ENCODE data around the gene SNX17.

The SNX17 gene, protein sequence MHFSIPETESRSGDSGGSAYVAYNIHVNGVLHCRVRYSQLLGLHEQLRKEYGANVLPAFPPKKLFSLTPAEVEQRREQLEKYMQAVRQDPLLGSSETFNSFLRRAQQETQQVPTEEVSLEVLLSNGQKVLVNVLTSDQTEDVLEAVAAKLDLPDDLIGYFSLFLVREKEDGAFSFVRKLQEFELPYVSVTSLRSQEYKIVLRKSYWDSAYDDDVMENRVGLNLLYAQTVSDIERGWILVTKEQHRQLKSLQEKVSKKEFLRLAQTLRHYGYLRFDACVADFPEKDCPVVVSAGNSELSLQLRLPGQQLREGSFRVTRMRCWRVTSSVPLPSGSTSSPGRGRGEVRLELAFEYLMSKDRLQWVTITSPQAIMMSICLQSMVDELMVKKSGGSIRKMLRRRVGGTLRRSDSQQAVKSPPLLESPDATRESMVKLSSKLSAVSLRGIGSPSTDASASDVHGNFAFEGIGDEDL

DNA sequence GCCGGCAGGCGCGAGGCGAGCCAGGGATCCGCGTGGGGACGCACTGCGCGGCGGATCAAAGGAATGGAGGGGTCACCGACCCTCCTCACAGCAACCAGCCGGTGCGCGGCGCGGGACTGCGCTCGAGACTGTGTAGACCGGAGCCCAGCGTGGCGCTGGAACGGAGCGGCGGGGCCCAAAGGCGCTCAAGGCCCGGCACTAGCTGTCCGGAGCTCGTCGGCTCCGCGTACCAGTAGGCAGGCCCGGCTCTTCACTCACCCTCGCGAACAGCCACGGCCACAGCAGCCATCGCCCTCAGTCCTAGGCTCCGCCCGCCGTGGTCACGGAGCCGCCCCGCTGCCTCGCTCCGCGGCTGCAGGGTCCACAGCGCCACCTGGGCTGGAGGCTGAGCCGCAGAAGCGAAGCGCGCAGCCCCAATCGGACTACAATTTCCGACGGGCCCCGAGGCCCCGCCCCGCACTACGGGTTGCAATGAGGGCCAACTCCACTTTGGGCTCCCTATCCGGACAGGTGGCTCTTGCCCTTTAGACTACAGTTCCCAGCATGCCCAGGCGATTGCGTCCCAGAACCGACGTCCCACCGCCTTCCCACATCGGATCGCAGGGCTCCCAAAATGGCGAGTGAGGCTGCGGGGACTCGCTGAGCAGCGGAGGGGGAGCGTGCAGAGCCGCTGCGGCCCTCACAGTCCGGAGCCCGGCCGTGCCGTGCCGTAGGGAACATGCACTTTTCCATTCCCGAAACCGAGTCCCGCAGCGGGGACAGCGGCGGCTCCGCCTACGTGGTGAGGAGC, at the start of gene SNX17, which contains the start of gene EIF2B4:
Gene SNX17 (plus strand): TSS at position 591 of the 790 bp plus-strand sequence. CDS start 128 bp downstream, at position 719.
Gene EIF2B4 (minus strand): TSS at position 313 of the 790 bp plus-strand sequence. CDS start 24 bp downstream, at position 289.
- CTCF ChIA-PET, result interaction anchor here (0.6 to 1.7 kb wide), 9 partner anchors 10 to 105 kb away, joined by 3 to 8 read pairs (median 3); partner anchors contain the start of gene GTF3C2

DNA sequence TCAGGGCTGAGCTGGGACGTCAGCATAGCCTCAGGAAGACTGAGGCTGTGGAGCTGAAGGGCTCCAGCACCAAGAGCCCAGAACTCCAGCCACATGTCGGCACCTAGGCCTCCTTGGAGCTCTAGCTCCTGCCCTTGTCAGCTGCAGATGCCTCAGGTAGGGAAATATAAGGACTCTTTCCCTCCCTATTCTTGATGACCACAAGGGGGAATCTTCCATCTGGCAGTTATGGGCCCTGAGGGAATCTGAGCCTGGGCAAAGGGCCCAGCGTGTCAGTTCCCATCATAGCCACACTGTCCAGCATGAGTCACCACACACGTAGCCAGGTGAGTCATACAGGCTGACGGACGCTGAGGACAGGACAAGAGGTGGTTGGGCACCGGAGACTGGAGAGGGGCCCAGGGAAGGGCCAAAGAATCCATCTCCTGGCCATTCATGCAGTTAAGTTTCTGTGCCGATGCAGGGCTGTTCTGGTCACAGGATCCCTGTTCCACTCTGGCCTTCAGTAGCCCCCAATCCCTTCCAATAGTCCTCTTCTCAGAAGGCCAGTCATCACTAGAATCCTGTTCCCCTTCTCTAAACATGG, 49.4 kb upstream of the SNX17 start:
- H3K27ac ChIP-seq, result peak overlapping the region; percentile 85
- TF ChIP-seq, protein P1, sequence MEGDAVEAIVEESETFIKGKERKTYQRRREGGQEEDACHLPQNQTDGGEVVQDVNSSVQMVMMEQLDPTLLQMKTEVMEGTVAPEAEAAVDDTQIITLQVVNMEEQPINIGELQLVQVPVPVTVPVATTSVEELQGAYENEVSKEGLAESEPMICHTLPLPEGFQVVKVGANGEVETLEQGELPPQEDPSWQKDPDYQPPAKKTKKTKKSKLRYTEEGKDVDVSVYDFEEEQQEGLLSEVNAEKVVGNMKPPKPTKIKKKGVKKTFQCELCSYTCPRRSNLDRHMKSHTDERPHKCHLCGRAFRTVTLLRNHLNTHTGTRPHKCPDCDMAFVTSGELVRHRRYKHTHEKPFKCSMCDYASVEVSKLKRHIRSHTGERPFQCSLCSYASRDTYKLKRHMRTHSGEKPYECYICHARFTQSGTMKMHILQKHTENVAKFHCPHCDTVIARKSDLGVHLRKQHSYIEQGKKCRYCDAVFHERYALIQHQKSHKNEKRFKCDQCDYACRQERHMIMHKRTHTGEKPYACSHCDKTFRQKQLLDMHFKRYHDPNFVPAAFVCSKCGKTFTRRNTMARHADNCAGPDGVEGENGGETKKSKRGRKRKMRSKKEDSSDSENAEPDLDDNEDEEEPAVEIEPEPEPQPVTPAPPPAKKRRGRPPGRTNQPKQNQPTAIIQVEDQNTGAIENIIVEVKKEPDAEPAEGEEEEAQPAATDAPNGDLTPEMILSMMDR (conservative IDR thresholded peaks at IDR 0.05; ENCODE audit: low read depth), result peak; percentile 70
- CTCF ChIA-PET, result interaction anchor here (0.9 to 1.8 kb wide), 4 partner anchors 9 to 56 kb away, joined by 3 to 5 read pairs (median 4); partner anchors contain the start of gene SNX17
- DNase-seq (ENCODE audit: low spot score), result peak; percentile 96
- POLR2A ChIA-PET (ENCODE audit: low non-redundant PET), result no interaction called here

More for the DNA sequence above, at the start of gene SNX17, which contains the start of gene EIF2B4:
- peak; percentile 94 for DNase-seq (ENCODE audit: low spot score)
- POLR2A ChIA-PET (ENCODE audit: low non-redundant PET), result interaction anchor here (0.7 kb wide), 1 partner anchor 10 kb away, joined by 3 read pairs; no protein-coding TSS in a partner anchor
- TF ChIP-seq, protein P1 (conservative IDR thresholded peaks at IDR 0.05; ENCODE audit: low read depth), result peak; percentile 89
- H3K27ac ChIP-seq, result peak within 1 kb of the TSS; percentile 85

DNA sequence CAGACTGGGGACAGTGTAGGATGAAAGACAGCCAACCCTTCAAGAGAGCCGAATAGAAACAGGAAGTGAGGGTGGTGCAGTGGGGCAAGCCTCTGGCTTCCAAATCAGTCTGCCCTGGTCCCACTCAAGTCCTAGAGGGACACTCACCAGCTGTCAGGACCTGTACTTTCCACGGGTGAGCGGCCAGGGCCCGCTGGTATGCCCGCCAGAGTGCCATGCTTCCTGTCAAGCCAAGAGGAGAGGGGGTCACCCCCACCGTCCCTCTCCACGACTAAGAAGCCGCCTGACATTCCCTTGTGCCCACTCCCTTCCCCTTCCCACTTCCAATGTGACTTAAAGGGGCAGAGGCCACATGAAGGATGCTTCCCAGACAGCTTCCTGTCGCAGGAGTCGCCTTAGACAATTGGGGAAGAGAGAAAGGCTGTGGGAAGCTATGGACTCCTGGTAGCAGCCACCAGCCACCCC, 48.1 kb upstream of the SNX17 start:
- TF ChIP-seq, protein P1 (conservative IDR thresholded peaks at IDR 0.05; ENCODE audit: low read depth), result no peak
- CTCF ChIA-PET, result interaction anchor here (0.6 to 1.8 kb wide), 4 partner anchors 10 to 57 kb away, joined by 3 to 5 read pairs (median 4); no protein-coding TSS in a partner anchor
- POLR2A ChIA-PET (ENCODE audit: low non-redundant PET), result interaction anchor here (0.5 to 0.9 kb wide), 2 partner anchors 232 to 235 kb away, joined by 3 read pairs; no protein-coding TSS in a partner anchor
- DNase-seq (ENCODE audit: low spot score), result no peak
- H3K27ac ChIP-seq, result peak overlapping the region; percentile 85

DNA sequence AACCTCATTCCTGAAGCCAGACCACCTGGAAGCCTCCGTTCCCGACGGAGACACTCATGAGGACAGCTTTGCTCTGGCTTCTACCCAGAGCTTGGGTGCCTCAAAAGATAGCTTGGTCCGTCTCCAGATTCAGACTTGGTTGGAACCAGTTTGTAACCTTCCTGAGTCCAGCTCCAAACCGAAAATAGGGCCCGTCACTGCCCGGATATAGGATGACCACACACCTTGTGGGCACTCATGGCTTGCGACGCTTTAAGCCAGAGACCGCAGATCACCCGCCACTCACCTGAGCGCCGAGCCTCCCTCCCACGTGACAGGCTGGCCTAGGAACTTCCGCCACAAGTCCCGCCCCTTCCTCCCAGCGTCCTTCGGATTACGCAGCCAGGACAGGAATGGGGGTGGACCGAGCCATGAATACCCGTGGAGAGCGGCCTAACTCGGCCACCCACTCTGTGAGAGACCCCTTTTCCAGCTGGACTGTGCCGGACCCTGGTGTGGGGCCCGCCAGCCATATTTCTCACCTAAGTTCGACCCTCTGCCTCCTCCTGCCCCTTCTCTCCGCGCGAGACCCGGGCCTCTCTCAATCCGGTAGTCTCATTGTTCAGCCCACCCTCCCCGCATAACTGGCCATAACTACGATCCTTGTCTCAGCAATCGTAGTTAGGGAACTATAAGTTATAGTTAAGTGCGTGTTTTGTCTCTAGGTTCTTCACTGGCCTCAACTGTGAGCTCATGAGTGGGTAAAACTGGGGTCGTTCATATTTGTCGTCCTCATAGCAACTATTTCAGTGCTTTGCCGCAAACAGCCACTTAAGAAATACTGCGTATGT, 47.4 kb upstream of the SNX17 start, which contains the start of gene MPV17:
Gene MPV17 (minus strand): TSS at position 332 of the 830 bp plus-strand sequence. CDS start 580 bp downstream, outside the sequence.
- peak; percentile 97 for DNase-seq (ENCODE audit: low spot score)
- POLR2A ChIA-PET (ENCODE audit: low non-redundant PET), result interaction anchor here (0.5 to 0.9 kb wide), 2 partner anchors 233 to 236 kb away, joined by 3 read pairs; no protein-coding TSS in a partner anchor

More for the DNA sequence above, 47.4 kb upstream of the SNX17 start, which contains the start of gene MPV17:
- CTCF ChIA-PET, result interaction anchor here (0.6 to 1.0 kb wide), 3 partner anchors 11 to 33 kb away, joined by 3 to 4 read pairs (median 3); no protein-coding TSS in a partner anchor
- TF ChIP-seq, protein P1 (conservative IDR thresholded peaks at IDR 0.05; ENCODE audit: low read depth), result no peak
- peak within 1 kb of the TSS; percentile 85 for H3K27ac ChIP-seq

All from RWPE1 (cell line).